Suppressor macrophage (primary cell): Measurements from ENCODE around the gene ARL13A.
"Not testable (repeated sequence)": the region's sequence is repeated elsewhere in the genome, so short reads cannot be mapped to it uniquely, and the experiment has no call there.

ENCODE experiments used
- DNase-seq, 4 experiments: peaks; one replicate each; pipeline ENCODE4 v3.0.0-alpha.2; 2020 to 2022
- total RNA-seq, 17 experiments: gene quantifications; one replicate each; lab custom pipeline; 2026; ENCODE audit warnings: mixed read lengths in 6 of 17, inconsistent platforms in 3 of 17; lab: John Stamatoyannopoulos, UW

ARL13A gene
- 0 to 0.77 (median 0) reads per million in 17 experiments for total RNA-seq

DNA sequence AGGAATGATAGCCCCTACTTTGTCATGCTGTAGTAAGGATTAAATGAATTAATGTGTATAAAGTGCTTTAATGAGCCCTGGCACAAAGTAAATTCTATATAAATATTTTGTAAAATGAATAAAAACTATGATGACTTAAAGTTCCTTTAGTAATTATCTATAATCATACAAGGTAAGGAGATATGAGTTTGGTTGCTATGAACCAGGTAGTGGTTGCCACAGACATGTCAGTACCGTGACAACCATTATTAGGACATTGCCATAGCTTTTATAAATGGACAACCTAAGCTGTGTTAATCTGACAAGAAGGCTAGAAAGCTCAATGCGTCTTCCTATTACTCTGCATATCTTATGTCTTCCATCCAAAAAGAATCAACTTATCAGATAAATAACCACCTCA, at the start of gene ARL13A:
Gene ARL13A (plus strand): TSS at position 301 of the 400 bp plus-strand sequence. CDS start 3,982 bp downstream, outside the sequence.
- DNase-seq: no peak

DNA sequence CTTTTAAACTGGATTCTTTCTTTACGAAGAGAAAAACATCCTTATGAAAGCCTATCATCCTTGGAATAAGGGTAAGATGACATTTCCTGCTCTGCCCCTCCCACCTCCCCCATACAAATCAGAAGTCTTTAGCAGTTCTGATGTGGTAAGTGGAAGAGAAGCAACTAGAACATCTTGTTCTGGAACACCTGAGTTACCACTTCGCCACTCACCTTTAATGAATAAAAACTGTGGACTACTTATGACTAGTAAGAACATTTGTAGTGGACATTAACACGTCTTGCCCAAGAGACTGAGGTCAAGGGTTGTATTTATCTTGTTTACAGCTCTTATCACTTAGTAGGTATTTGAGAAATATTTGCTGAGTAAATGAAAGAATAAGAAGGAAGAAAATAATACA, 45.1 kb upstream of the ARL13A start:
- no peak for DNase-seq

DNA sequence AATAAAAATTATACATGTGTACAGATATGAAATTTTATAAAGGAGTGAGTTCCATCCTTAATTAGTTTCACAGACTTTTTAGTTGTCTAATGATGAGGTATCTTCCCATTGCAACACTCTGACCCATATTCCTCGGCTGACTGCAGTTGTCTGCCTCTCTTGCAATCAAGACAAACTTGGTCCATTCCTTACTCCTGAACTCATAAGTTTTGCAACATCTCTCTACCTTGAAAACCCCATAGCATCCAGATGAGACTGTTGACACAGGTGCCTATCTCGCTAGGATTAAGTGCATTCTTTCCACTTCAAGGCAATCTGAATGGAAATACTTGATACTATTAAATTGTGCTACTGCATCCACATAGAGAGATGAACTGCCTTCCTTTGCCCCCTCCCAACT, 43.1 kb upstream of the ARL13A start:
- DNase-seq: no peak

DNA sequence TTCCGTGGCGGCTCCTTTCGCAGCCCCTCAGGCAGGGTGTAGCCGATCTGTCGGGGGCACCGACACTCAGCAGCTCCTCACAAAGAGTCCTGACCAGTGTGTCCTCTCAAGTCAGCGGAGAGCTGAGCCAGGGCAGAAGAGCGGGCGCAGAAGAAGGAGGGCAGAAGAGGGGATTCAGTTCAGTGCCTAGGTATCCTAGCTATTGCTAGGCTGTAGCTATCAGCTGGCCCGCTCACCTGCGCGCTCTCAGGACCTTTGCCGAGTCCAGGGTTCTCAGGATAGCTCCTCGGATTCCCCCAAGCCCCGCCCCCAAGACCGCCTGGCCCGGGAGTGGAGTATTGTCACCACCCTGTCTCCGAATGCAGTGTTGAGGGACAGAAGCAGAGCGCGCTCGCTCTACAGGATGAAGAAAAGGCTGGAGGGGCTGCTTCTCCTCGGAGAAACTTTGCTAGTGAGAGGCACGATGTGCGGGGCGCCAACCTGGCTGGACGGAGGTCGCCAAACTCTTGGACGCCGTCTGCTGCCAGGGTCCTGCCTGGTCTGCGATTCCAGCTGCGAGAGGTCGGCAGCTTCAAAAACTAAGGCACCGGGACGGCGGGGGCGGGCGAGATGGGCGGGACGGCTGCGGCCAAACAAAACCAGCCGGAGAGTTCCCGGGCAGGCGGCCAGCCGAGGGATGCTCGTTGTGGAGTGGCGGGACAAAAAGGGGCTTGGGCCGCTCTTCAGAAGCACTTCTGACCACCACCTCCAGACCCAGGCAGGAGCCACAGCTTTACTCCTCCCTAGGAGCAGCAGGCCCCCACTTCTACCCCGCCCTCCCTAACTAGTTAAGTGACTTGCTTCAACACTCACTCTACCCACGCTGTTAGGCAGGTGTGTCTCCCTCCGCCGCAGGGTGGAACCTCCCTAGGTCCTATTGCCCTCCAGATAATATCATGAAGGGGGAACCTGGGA, 40.6 kb upstream of the ARL13A start, which contains the start of gene XKRX:
Gene XKRX (minus strand): TSS at position 258 of the 954 bp plus-strand sequence. CDS start 613 bp downstream, outside the sequence.
- peak in 1 of 4 experiments; percentile 6 for DNase-seq

DNA sequence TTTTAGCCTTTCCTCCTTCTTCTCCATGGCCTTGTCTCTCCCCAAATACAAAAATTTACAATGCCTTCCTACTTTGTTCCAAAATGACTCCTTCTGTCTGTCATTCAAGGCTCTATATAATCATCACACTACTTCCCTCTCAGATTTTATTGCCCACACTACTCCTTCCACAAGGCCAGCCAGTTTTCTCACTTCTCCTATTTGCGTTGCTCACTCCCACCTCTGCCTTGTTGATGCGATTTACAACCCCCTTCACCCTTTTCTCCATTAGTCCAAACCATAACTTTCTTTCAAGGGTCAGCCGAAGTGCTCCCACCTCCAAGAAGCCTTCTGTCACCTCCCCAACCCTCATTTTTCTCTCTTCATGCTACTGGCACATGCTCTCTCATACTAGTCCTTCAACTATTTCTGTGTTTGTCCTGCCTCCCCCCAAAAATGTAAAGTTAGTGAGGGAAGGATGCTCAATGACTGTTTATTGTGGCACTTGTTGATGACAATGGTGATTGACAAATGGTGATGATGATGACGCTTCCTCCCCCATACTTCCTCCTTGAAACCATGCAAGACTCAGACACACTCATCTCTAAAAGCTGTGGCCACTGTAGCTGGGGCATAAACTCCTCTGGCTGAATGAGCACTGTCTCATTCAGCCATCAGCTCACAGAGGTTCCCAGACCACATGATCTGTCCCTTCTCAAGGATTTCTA, 38.1 kb upstream of the ARL13A start:
- peak; percentile 8 to 44 (median 16) for DNase-seq

DNA sequence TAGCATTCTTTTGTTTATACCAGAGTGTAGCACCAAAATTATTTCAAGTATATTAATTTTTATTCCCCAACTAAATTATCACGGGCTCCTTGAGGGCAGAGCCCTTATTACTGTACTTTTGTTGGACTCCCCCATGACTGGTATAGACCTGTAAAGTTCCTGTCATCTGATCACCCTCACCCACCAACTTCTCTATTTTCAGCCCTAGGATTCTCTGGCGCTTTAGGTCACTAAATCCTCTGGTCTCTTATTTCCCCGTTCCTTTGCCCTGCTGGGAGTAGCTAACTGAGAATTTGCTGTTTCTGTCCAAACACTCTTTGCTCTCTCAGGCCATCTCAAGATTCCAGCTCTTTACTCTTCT, 37.6 kb upstream of the ARL13A start:
- peak in 1 of 4 experiments; percentile 16 for DNase-seq

DNA sequence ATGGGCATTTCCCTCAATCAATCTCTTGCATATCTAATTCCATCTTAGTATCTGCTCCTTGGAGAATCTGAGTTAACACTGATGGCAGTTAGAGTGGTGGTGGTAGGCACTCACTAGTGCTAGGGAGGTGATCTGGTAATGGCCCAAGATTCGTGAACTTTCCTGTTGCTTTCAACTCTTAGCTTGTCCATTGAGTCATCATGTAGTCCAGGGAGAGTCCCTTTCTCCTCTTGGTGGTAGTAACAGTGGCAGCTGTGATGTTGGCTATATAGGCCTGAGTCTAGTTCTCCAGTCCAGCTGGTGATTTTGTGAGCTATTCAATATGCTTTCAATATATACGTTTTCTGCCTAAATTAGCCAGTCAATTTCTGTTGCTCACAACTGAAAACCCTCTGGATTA, 33.7 kb upstream of the ARL13A start:
- DNase-seq: no peak

DNA sequence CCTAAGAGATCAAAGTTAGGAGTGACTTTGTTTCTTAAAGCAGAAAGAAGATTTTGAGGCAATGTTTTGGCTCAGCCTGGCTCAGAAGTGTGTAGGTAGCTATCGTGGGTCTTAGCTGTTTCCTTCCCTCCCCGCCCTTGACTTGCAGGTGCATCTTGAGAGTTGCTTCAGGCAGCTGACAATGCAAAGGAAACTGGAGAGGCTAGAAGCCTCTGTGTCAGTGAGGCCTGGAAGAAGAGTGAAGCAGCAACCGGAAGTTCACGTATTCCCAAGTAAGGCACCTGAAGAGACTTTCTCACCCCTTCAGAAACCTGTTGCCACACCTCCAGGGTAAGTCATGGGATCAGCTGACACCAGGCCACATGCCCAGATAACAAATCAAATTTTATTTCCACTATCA, 30.2 kb upstream of the ARL13A start:
- DNase-seq: no peak

DNA sequence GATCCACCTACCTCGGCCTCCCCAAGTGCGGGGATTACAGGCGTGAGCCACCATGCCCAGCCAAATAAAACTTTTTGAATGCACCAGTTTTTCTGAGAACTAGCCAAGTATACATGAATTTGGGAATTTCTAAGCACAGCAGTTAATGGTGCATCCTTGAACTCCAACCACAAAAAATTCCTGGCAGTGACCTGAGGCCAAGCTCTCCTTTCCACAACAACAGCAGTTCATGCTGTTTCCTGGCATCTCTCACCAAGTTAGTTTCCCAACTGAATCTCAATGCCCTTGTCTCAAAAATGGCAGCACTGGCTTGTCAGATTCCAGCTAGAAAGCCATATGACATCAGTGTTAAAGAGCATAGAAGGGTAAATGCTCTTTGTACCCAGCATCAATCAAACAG, 24.9 kb upstream of the ARL13A start:
- DNase-seq: no peak

DNA sequence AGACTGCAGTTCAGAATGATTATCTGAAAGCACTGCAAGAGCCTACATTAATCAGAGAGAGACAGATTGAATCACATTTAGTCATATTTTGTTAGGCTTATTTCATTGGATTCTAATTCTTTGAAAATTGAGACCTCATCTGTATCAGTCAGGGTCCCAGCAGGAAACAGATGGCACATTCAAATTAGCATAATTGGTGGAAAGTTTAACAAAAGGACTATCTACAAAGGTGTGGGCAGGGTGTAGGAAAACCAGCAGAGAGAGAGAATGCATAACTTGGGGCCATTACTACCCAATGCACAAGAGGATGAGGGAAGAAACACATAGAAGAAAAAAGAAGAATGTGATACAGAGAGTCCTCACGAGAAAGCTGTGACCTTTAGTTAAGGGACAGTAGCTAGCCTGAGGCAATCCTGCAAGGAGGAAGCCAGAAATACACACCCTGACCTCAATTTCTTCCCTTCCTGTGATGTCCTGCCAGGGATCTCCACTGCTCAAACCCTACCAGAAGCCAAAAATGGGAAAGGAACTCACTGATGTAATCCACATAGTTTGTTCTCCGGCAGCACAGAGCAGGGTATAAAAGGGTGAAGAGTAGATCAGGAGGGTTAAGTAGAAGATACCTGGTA, 23.1 kb upstream of the ARL13A start:
- peak in 1 of 4 experiments; percentile 4 for DNase-seq

DNA sequence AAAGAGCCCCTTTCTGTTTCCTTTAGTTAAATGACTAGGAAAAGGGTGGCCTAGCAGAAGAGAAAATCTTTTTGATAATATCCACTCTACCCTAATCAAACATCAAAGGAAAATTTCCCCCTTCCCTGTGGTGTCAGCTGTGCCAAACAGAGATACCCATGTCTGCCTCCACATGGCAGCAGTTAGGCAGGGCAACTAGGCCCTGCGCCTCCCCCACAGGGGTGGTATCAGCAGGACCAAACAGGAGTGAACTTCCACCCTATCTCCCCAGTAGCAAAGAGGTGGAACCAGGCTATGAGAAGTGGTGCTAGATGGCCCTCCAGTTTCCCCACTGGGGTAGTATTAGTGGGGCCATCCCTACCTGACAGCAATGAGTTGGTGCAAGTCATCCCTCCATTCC, 21.0 kb upstream of the ARL13A start:
- DNase-seq: no peak

DNA sequence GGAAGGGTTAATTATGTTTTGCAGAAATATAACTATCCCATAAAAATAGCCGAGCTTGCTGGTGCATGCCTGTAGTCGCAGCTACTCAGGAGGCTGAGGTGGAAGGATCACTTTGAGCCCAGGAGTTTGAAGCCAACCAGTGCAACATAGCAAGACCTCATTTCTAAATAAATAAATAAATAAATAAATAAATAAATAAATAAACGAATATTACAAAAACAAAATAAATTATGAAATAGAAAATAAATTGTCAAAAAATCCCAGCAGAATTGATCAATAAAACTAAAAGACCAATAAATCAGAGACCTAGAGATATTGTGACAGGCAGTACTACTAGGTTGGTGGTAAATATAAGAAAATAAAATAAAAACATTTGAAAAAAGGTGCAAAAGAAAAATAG, 6.7 kb upstream of the ARL13A start:
- DNase-seq: no peak

DNA sequence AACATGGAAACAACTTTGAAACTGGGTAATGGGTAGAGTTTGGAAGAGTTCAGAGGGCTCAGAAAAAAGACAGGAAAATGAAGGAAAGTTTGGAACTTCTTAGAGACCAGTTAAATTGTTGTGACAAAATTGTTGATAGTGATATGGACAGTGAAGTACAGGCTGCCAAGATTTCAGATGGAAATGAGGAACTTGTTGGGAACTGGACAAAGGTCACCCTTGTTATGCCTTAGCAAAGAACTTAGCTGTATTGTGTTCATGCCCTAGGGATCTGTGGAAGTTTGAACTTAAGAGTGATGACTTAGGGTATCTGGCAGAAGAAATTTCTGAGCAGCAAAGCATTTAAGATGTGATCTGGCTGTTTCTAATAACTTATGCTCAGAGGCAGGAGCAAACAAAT, 5.1 kb upstream of the ARL13A start:
- DNase-seq: peak in 2 of 4 experiments; percentile 3 to 9

DNA sequence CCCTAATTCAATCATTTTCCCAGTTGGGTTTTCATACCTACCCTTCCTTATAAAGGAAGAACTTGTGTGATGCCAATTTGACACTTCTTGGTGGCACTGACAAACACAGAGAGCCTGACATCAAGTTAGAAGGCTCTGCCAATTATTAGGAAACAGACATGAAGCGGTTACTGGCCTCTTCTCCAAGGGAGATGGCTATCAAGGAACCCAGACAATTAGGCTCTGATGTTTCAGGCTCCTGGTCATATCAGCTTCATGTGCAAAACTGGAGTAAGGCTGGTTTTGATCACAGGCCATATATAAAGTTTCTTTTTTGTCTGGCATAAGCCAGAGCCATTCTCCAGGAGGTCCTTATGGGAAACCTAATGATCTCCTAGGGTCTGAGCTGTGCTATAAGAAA, 428 bp downstream of the ARL13A start:
- no peak for DNase-seq

DNA sequence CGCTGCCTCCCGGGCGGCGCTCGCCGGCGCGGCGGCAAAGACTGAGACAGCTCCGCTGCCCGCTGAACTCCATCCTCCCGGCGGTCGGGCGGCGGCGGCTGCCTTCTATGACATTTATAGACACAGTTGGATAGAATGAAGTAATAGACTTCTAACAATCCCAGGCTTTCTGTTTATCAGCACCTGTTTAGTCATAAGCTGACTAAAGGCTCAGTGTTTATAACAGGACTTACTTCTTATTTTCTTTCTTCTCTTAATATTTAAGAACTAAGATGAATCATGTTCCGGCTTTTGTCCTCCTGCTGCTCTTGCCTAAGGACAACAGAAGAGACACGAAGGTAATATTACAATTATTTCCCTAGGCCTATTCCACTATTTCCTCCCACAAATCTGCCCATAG, 3.9 kb downstream of the ARL13A start:
- DNase-seq: no peak

DNA sequence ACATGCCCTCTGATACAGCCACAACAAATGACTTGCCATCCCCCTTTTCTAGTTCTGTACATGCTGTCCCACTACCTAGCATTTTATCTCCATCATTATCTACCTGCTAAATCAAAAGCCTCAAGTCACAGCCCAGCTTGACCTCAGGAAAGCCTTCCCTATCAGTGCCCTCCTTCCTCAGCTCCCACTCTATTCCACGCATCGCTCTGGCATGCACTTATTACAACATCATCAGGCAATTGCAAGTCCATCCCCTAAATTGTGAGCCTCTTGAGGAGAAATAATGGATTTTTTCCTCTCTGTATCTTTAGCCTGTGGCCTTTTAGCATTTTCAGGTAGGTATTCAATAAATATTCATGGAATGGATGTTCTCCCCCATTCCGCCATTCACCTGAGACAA, 5.7 kb downstream of the ARL13A start:
- DNase-seq: no peak

DNA sequence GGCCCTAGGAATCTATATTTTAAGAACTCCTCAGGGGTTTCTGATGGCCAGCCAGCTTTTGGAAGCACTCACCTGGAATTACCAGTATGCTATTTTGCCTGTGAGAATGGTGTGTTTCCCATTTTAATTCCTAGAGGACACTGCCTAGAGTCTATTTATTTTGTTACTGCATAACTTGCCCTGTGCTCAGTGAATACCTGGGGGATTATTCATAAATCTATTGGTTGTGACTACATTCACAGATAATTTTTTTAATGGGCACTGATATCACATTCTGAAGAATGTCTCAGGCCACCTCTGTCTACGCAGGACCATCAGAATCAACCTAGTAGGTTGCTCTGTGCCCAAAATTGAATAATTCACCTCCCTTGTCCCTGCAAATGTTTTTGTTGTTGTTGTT, 6.7 kb downstream of the ARL13A start:
- DNase-seq: no peak

DNA sequence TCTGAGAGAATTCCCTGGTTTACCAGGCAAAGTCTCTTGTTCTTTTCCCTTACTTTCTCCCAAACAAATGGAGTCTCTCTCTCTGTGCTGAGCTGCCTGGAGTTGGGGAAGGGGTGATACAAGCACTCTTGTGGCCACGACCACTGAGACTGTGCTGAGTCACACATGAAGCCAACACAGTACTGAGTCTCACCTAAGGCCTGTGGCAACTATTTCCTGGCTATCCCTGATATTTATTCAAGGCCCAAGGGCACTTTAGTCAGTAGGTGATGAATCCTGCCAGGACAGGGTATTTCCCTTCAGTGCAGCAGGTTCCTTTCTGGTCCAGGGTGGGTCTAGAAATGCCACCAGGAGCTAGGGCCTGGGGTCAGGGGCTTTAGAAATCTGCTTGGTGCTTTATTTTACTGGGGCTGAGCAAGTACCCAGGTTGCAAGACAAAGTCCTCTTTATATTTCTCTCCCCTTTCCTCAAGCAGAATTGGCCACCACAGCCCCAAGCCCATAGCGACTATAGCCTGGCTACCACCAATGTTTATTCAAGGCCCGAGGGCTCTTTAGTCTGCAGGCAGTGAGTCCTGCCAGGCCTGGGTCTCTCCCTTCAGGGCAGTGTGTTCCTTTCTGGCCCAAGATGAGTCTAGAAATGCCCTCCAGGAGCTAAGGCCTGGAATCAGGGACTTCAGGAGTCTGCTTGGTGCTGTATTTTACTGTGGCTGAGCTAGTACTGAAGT, 10.5 kb downstream of the ARL13A start:
- DNase-seq: no peak

DNA sequence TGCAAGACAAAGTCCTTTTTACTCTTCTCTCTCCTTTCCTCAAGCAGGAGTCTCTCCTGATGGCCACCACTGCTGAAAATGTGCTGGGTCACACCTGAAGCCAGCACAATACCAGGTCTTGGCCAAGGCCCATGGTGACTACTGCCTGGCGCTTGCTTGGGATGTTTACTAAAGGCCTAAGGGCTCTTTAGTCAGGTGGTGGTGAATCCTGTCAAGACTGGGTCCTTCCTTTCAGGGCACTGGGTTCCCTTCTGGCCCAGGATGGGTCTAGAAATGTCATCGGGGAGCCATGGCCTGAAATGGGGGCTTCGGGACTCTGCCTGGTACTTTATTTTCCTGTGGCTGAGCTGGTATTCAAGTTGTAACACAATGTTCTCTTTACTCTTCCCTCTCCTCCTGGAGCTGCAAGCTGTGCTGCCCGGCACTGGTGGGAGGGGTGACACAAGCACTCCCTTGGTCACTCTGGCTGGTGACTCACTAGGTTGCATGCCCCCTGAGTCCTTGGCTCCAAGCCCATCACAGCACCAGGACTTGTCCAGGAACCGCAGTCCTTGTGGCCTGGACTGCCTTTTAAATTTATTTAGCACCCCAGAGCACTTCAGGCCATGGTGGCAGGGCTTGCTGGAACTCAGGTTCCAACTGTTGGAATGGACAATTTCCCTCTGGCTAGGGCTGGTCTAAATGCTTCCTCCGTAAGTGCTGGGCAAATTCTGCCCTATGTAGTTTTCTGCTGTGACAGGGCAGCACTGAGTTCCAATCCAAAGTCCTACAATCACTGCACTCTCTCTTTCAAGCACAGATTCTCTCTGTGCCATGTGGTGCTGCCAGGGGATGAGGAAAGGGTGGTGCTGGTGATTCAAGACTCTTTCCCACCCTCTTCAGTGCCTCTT, 11.3 kb downstream of the ARL13A start:
- DNase-seq: peak in 3 of 4 experiments; percentile 6 to 40 (median 26)

DNA sequence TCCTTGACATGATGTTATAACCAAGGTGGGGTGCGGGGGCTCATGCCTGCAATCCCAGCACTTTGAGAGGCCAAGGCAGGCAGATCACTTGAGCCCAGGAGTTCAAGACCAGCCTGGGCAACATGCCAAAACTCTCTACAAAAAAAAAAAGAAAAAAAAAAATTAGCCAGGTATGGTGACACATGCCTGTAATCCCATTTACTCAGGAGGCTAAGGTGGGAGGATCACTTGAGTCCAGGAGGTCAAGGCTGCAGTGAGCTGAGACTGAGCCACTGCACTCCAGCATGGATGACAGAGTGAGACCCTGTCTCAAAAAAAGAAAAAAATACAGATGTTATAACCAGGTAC, 12.0 kb downstream of the ARL13A start:
- not testable (repeated sequence) for DNase-seq

DNA sequence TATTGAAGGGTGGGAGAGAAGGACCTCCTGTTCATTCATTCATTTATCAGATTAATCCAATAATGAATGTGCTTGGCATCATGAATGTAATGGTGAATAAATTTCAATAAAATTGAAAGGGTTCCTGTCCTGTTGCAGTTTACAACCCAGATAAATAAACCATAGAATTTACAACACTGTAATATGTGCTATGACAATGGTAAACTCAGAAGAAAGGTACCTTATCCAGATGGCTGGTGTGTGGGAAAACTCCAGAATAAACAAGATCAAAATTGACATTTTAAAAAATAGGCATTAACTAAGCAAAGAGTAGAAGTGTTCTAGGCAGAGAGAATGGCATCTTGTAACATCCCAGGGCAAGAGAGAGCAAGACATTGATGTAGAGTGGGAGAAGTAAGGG, 15.3 kb downstream of the ARL13A start:
- DNase-seq: no peak
